K562 (cell line): Measurements from ENCODE around the gene SH3BP5L. TPM values are rescaled to one million over a fixed set of nuclear protein-coding genes. Genes with fewer than 3 reads are reported as not detected.

ENCODE experiments used
- CBFA2T3 ChIP-seq: fragments of 450-650 bp; IDR thresholded peaks from 2 replicates; pipeline ENCODE4 v1.6.1; 2017
- CBX3 ChIP-seq, 2 experiments: IDR thresholded peaks; 1 replicate in 1 of 2; 2 replicates in 1 of 2; pipeline ENCODE4 v1.6.1; 2012; ENCODE audit warnings: inconsistent platforms in 2 of 2, low read length in 2 of 2, borderline replicate concordance in 1 of 2, control low read depth in 1 of 2
- CSDE1 ChIP-seq, 2 experiments: fragments of 450-650 bp; IDR thresholded peaks; 2 replicates each; pipeline ENCODE4 v1.6.1; 2016; ENCODE audit warnings: mild to moderate bottlenecking in 1 of 2
- DEAF1 ChIP-seq: fragments of 450-650 bp; formaldehyde crosslinking; IDR thresholded peaks from 2 replicates; pipeline ENCODE4 v1.4.0; 2020; ENCODE audit warnings: mild to moderate bottlenecking, moderate library complexity
- RBM22 ChIP-seq: fragments of 200-400 bp; formaldehyde crosslinking; IDR thresholded peaks from 2 replicates; pipeline ENCODE4 v1.6.1; 2018; ENCODE audit warnings: low read length, low read depth; ENCODE audit not compliant: poor library complexity, severe bottlenecking
- RBM25 ChIP-seq: fragments of 200-400 bp; formaldehyde crosslinking; IDR thresholded peaks from 2 replicates; pipeline ENCODE4 v1.6.1; 2018; ENCODE audit warnings: low read length, low read depth, moderate library complexity; ENCODE audit not compliant: severe bottlenecking
- SAFB ChIP-seq: fragments of 200-400 bp; formaldehyde crosslinking; IDR thresholded peaks from 2 replicates; pipeline ENCODE4 v1.6.1; 2017; ENCODE audit warnings: low read depth, low read length, borderline replicate concordance
- TCF15 ChIP-seq: fragments of 250-450 bp; sonication (Bioruptor Pico); IDR thresholded peaks from 2 replicates; pipeline ENCODE4 v1.8.0; 2022; ENCODE audit warnings: moderate library complexity, mild to moderate bottlenecking, inconsistent platforms
- TSHZ1 ChIP-seq: fragments of 250-450 bp; sonication (Bioruptor Pico); IDR thresholded peaks from 2 replicates; pipeline ENCODE4 v1.4.0; 2020; ENCODE audit warnings: mild to moderate bottlenecking, moderate library complexity
- ZC3H11A ChIP-seq: IDR thresholded peaks from 2 replicates; pipeline ENCODE4 v1.6.1; 2012; ENCODE audit warnings: low read depth, low read length, improper control_type of control experiment
- ZNF436 ChIP-seq: fragments of 250-450, 450-650 bp; sonication (Bioruptor Pico); formaldehyde crosslinking; IDR thresholded peaks from 2 replicates; pipeline ENCODE4 v1.7.0; 2020; ENCODE audit warnings: mild to moderate bottlenecking
- polyA plus RNA-seq, 8 experiments: library from polyadenylated mRNA; depleted of rRNA in 4 of 8; stranded (reverse) in 5 of 8; unstranded in 3 of 8; fragments of >200 nt; fragmentation: Nextera tagmentation in 2 of 8; fragmentation: Illumina TruSeq in 1 of 8; extraction: Ambion mirVana in 2 of 8; extraction: Trizol in 1 of 8; gene quantifications; 2 replicates each; pipeline versions ENCODE4 v1.2.1 to v1.2.3, GENCODE V29; 2011 to 2014; ENCODE audit warnings: inconsistent platforms in 1 of 8, missing spikeins in 1 of 8
- total RNA-seq, 7 experiments: library from RNA; depleted of rRNA in 6 of 7; stranded (reverse); fragments of >200 nt in 6 of 7; fragmentation: Illumina TruSeq in 2 of 7; extraction: Trizol in 2 of 7; gene quantifications; 2 replicates each; pipeline versions ENCODE4 v1.2.1 to v1.2.3, GENCODE V29; 2011 to 2021; ENCODE audit warnings: low replicate concordance in 1 of 7
- TF ChIP-seq, protein P1 (sequence below): fragments of 250-450 bp; sonication (Bioruptor Pico); IDR thresholded peaks from 2 replicates; pipeline ENCODE4 v1.4.0; 2020; ENCODE audit warnings: mild to moderate bottlenecking, moderate library complexity, borderline replicate concordance
- TF ChIP-seq, protein P2 (sequence below): sonication (generic); formaldehyde crosslinking; IDR thresholded peaks from 2 replicates; pipeline ENCODE4 v1.8.0; 2022; ENCODE audit warnings: mild to moderate bottlenecking, missing genetic modification reagents, borderline replicate concordance

Gene SH3BP5L
- total and polyA plus RNA-seq, 9 of the 15 experiments (the other 6 are each of a cell fraction or from before 2014, with no cell fraction given) = 1.9 to 26.5 (median 15.8) TPM

- TF ChIP-seq, protein P1, sequence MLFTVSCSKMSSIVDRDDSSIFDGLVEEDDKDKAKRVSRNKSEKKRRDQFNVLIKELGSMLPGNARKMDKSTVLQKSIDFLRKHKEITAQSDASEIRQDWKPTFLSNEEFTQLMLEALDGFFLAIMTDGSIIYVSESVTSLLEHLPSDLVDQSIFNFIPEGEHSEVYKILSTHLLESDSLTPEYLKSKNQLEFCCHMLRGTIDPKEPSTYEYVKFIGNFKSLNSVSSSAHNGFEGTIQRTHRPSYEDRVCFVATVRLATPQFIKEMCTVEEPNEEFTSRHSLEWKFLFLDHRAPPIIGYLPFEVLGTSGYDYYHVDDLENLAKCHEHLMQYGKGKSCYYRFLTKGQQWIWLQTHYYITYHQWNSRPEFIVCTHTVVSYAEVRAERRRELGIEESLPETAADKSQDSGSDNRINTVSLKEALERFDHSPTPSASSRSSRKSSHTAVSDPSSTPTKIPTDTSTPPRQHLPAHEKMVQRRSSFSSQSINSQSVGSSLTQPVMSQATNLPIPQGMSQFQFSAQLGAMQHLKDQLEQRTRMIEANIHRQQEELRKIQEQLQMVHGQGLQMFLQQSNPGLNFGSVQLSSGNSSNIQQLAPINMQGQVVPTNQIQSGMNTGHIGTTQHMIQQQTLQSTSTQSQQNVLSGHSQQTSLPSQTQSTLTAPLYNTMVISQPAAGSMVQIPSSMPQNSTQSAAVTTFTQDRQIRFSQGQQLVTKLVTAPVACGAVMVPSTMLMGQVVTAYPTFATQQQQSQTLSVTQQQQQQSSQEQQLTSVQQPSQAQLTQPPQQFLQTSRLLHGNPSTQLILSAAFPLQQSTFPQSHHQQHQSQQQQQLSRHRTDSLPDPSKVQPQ (CRISPR knock-in tag) = no peak
- peak in 1 of 2 experiments; percentile 89; a peak in 2 of 3 replicates for TF ChIP-seq CBX3 (IDR thresholded peaks at IDR 0.05; ENCODE audit: borderline replicate concordance in 1 of 2, low read length in 2 of 2)
- TF ChIP-seq ZNF436 (CRISPR knock-in tag) = no peak; the same call in 1 of the 2 replicates
- TF ChIP-seq CBFA2T3 = no peak
- no peak for TF ChIP-seq TSHZ1 (CRISPR knock-in tag)
- peak in 1 of 2 experiments; percentile 99; a peak in 2 of 4 replicates for TF ChIP-seq CSDE1 (IDR thresholded peaks at IDR 0.05)
- TF ChIP-seq TCF15 (CRISPR knock-in tag) = 0 out of 2 replicates have a peak, but pooled peaks have one; percentile 8
- TF ChIP-seq, protein P2, sequence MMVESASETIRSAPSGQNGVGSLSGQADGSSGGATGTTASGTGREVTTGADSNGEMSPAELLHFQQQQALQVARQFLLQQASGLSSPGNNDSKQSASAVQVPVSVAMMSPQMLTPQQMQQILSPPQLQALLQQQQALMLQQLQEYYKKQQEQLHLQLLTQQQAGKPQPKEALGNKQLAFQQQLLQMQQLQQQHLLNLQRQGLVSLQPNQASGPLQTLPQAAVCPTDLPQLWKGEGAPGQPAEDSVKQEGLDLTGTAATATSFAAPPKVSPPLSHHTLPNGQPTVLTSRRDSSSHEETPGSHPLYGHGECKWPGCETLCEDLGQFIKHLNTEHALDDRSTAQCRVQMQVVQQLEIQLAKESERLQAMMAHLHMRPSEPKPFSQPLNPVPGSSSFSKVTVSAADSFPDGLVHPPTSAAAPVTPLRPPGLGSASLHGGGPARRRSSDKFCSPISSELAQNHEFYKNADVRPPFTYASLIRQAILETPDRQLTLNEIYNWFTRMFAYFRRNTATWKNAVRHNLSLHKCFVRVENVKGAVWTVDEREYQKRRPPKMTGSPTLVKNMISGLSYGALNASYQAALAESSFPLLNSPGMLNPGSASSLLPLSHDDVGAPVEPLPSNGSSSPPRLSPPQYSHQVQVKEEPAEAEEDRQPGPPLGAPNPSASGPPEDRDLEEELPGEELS (CRISPR knock-in tag) = no peak
- TF ChIP-seq DEAF1 (CRISPR knock-in tag) = peak; percentile 61; the same call in 1 of the 2 replicates
- TF ChIP-seq RBM25 = no peak
- TF ChIP-seq RBM22 = no peak
- TF ChIP-seq ZC3H11A = 0 out of 2 replicates have a peak, but pooled peaks have one; percentile 45
- no peak for TF ChIP-seq SAFB
These were observed at the start of gene SH3BP5L (continued) for GRCh38 chr1:248825909-248826760.
